ENCODE measurements around the gene PSMD10.

The PSMD10 gene

DNA sequence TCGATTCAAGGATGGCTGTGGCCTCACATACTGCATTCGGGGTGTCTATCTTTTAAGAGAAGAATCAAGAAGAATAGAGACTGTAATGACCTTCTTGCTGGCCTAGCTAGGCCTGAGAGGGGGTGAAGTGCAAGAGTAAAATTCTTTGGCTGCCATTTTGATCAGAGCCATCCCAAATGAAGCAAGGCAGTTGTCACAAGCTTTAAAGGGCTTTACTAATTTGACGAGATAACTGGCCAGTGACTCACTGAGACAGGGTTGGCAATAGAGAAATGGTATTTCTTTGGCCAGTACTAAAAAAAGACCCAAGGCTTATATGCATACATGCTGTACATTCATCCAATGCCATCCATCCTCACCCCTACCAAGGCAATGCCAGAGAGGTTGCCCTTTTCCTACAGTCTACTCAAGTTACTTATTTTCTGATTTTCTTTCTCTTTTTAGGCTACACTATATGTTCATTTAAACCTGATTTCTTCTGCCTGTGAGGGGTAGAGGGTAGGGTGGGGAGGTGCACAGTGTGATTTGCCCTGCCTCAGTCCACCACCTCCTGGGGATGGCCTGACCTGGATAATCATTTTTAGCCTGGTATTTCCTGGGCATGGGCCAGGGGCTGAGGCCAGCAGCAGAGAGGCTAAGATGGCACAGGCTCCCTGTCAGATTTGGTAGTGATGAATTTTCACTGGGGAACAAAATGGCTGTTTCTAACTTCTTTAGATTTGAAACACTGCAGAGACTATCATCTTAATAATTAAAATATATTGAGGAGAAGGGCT lies 32.4 kb upstream of the PSMD10 start:
- Histone ChIP-seq H3K9me3 (ENCODE audit: insufficient read depth, low read length) (no peaks in the 10 kb centered on the region), H3K9ac (ENCODE audit: low read length) (no peak overlapping the region), H3K9me2 (replicated peaks; ENCODE audit: insufficient read depth, low read length) (no peaks in the 10 kb centered on the region), H3K79me2 (ENCODE audit: insufficient read depth, low read length) (no peaks in the 10 kb centered on the region), H3K27ac (ENCODE audit: low read depth, low read length) (no peak overlapping the region), H3K27me3 (ENCODE audit: low read length) (no peaks in the 10 kb centered on the region), H2AFZ (ENCODE audit: low read depth, low read length, severe bottlenecking) (no peak overlapping the region), H4K20me1 (ENCODE audit: low read depth, low read length) (no peaks in the 10 kb centered on the region), H3F3A (ENCODE audit: insufficient read depth) (no peaks in the 10 kb centered on the region), H3K4me3 (ENCODE audit: insufficient read depth, low read length, poor library complexity, severe bottlenecking) (no peak overlapping the region), H3K4me2 (ENCODE audit: low read depth, low read length, poor library complexity, severe bottlenecking) (no peak overlapping the region), H3K36me3 (ENCODE audit: low read length) (no peaks in the 10 kb centered on the region)
- TF ChIP-seq, protein P1, sequence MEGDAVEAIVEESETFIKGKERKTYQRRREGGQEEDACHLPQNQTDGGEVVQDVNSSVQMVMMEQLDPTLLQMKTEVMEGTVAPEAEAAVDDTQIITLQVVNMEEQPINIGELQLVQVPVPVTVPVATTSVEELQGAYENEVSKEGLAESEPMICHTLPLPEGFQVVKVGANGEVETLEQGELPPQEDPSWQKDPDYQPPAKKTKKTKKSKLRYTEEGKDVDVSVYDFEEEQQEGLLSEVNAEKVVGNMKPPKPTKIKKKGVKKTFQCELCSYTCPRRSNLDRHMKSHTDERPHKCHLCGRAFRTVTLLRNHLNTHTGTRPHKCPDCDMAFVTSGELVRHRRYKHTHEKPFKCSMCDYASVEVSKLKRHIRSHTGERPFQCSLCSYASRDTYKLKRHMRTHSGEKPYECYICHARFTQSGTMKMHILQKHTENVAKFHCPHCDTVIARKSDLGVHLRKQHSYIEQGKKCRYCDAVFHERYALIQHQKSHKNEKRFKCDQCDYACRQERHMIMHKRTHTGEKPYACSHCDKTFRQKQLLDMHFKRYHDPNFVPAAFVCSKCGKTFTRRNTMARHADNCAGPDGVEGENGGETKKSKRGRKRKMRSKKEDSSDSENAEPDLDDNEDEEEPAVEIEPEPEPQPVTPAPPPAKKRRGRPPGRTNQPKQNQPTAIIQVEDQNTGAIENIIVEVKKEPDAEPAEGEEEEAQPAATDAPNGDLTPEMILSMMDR (IDR thresholded peaks at IDR 0.05; ENCODE audit: insufficient read depth, low read length, poor library complexity, severe bottlenecking) = no peak
- TF ChIP-seq EZH2phosphoT487 (conservative IDR thresholded peaks at IDR 0.05; ENCODE audit: low read length) = no peak

DNA sequence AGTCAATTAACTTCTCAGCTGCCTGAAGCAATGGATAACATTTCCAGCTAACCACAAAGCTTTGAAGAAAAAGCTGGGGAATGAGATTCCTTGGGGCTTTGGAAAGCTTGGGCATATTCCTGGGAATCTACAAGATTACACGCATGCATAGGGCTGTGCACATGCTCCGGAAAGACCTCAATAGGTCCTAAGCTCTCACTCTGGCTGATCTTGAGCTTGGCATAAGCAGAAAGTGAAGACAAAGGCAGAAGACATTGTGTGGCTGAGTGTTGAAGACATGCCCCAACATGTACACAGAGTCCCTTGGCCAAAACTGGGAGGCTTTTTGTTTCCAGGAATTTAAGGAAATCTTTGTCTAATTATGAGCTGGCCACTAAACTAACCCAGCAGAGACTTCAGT lies 31.4 kb upstream of the PSMD10 start:
- no peaks in the 10 kb centered on the region for H3K36me3 ChIP-seq (ENCODE audit: low read length)
- TF ChIP-seq EZH2phosphoT487 (conservative IDR thresholded peaks at IDR 0.05; ENCODE audit: low read length) = no peak
- TF ChIP-seq, protein P1 (IDR thresholded peaks at IDR 0.05; ENCODE audit: insufficient read depth, low read length, poor library complexity, severe bottlenecking) = no peak
- H3K4me2 ChIP-seq (ENCODE audit: low read depth, low read length, poor library complexity, severe bottlenecking) = no peak overlapping the region
- H3K9me2 ChIP-seq (replicated peaks; ENCODE audit: insufficient read depth, low read length) = no peaks in the 10 kb centered on the region
- H2AFZ ChIP-seq (ENCODE audit: low read depth, low read length, severe bottlenecking) = no peak overlapping the region
- H3K4me3 ChIP-seq (ENCODE audit: insufficient read depth, low read length, poor library complexity, severe bottlenecking) = no peak overlapping the region
- H3K9me3 ChIP-seq (ENCODE audit: insufficient read depth, low read length) = no peaks in the 10 kb centered on the region
- no peaks in the 10 kb centered on the region for H3K27me3 ChIP-seq (ENCODE audit: low read length)
- no peaks in the 10 kb centered on the region for H3F3A ChIP-seq (ENCODE audit: insufficient read depth)
- H3K27ac ChIP-seq (ENCODE audit: low read depth, low read length) = no peak overlapping the region
- no peak overlapping the region for H3K9ac ChIP-seq (ENCODE audit: low read length)
- H3K79me2 ChIP-seq (ENCODE audit: insufficient read depth, low read length) = no peaks in the 10 kb centered on the region
- H4K20me1 ChIP-seq (ENCODE audit: low read depth, low read length) = no peaks in the 10 kb centered on the region

DNA sequence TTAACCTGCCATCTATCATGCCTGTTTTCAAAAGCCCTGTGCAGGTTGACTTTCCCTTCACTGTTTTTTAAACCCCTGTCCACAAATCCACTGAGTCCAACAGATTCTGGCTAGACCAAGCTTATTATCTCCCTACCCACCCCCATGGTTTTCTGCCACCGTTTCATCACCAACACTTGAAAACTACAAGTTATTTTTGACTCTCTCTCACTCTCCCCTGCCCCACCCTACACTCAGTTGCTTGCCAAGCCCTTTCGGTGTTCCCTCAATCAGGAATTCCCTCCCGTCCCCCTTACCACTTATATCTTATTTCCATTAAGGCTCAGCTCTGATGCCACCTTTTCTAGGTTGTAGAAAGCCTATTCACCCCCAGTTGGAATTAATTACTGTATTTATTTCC lies 29.9 kb upstream of the PSMD10 start:
- Histone ChIP-seq H3K79me2 (ENCODE audit: insufficient read depth, low read length) (no peaks in the 10 kb centered on the region), H3F3A (ENCODE audit: insufficient read depth) (no peaks in the 10 kb centered on the region), H3K27ac (ENCODE audit: low read depth, low read length) (no peak overlapping the region), H2AFZ (ENCODE audit: low read depth, low read length, severe bottlenecking) (no peak overlapping the region), H3K9me3 (ENCODE audit: insufficient read depth, low read length) (no peaks in the 10 kb centered on the region), H3K4me3 (ENCODE audit: insufficient read depth, low read length, poor library complexity, severe bottlenecking) (no peak overlapping the region), H4K20me1 (ENCODE audit: low read depth, low read length) (no peaks in the 10 kb centered on the region), H3K36me3 (ENCODE audit: low read length) (no peaks in the 10 kb centered on the region), H3K4me2 (ENCODE audit: low read depth, low read length, poor library complexity, severe bottlenecking) (no peak overlapping the region), H3K9me2 (replicated peaks; ENCODE audit: insufficient read depth, low read length) (no peaks in the 10 kb centered on the region), H3K9ac (ENCODE audit: low read length) (no peak overlapping the region), H3K27me3 (ENCODE audit: low read length) (no peaks in the 10 kb centered on the region)
- TF ChIP-seq, protein P1 (IDR thresholded peaks at IDR 0.05; ENCODE audit: insufficient read depth, low read length, poor library complexity, severe bottlenecking) = no peak
- no peak for TF ChIP-seq EZH2phosphoT487 (conservative IDR thresholded peaks at IDR 0.05; ENCODE audit: low read length)
